ENCODE measurements around the gene NCAM2. TPM values are rescaled to one million over a fixed set of nuclear protein-coding genes. Genes with fewer than 3 reads are reported as not detected.

Gene NCAM2
- total and polyA plus RNA-seq, 2 donors (not counting 1 experiment from before 2014, with no cell fraction given): 0.13 TPM; not detected in 1

DNA sequence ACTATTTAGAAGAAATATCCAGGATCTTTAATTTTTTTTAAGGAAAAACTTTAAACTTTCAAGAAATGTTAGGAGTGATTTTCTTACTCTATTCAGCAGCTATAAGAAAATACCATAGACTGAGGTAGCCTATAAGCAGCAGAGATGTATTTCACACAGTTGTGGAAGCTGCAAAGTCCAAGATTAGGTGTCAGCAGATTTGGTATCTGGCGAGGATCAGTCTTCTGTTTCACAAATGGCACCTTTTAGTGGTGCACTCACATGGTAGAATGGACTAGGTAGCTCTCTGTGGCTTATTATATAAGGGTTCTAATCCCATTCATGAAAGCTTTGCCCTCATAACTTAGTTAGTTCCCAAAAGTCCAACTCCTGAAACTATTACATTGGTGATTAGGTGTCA, 207.4 kb downstream of the NCAM2 start:
- no peak overlapping the region for H3K27ac Mint-ChIP-seq
- no peaks in the 10 kb centered on the region for H3K27me3 Mint-ChIP-seq
- POLR2A ChIA-PET: no interaction called here
- TF ChIP-seq, protein P1, sequence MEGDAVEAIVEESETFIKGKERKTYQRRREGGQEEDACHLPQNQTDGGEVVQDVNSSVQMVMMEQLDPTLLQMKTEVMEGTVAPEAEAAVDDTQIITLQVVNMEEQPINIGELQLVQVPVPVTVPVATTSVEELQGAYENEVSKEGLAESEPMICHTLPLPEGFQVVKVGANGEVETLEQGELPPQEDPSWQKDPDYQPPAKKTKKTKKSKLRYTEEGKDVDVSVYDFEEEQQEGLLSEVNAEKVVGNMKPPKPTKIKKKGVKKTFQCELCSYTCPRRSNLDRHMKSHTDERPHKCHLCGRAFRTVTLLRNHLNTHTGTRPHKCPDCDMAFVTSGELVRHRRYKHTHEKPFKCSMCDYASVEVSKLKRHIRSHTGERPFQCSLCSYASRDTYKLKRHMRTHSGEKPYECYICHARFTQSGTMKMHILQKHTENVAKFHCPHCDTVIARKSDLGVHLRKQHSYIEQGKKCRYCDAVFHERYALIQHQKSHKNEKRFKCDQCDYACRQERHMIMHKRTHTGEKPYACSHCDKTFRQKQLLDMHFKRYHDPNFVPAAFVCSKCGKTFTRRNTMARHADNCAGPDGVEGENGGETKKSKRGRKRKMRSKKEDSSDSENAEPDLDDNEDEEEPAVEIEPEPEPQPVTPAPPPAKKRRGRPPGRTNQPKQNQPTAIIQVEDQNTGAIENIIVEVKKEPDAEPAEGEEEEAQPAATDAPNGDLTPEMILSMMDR (IDR thresholded peaks at IDR 0.05): no peak
- no peak for TF ChIP-seq EZH2 (IDR thresholded peaks at IDR 0.05; ENCODE audit: borderline replicate concordance, insufficient read depth, low read depth, low read length, poor library complexity, severe bottlenecking)
- Histone ChIP-seq H3K79me2 (ENCODE audit: control insufficient read depth, insufficient read depth, low read length) (no peaks in the 10 kb centered on the region), H3K36me3 (replicated peaks in 1 of 2; ENCODE audit: control extremely low read depth in 1 of 2, control insufficient read depth in 1 of 2, extremely low read depth in 1 of 2, insufficient read depth in 2 of 2, low read length in 1 of 2) (no peaks in the 10 kb centered on the region), H3K27me3 (replicated peaks in 1 of 4; ENCODE audit: control extremely low read depth in 1 of 4, control insufficient read depth in 3 of 4, insufficient read depth in 4 of 4, low read length in 3 of 4) (no peaks in the 10 kb centered on the region), H3K9me3 (ENCODE audit: control extremely low read depth in 1 of 3, control insufficient read depth in 2 of 3, insufficient read depth in 1 of 3, low read length in 2 of 3) (no peaks in the 10 kb centered on the region), H3K27ac (ENCODE audit: low read length in 2 of 2) (no peak overlapping the region), H3K4me3 (ENCODE audit: control extremely low read depth in 1 of 5, extremely low read depth in 1 of 5, insufficient read depth in 1 of 5, low read depth in 2 of 5, low read length in 4 of 5) (no peak overlapping the region), H2AFZ (ENCODE audit: insufficient read depth, low read depth, low read length, poor library complexity, severe bottlenecking) (no peak overlapping the region), H3K4me1 (ENCODE audit: control insufficient read depth in 2 of 2, insufficient read depth in 2 of 2, low read length in 2 of 2) (peaks cover 0 to 3% of the 10 kb centered on the region in 2 donors), H3K4me2 (replicated peaks; ENCODE audit: low read depth, low read length, poor library complexity, severe bottlenecking) (no peak overlapping the region), H4K20me1 (ENCODE audit: control insufficient read depth, insufficient read depth, low read length, poor library complexity, severe bottlenecking) (no peaks in the 10 kb centered on the region), H3K9ac (ENCODE audit: low read length) (no peak overlapping the region)
- no peak overlapping the region for H3K4me3 Mint-ChIP-seq
- no peaks in the 10 kb centered on the region for H3K9me3 Mint-ChIP-seq (ENCODE audit: insufficient read depth)
- peaks cover 7% of the 10 kb centered on the region for H3K4me1 Mint-ChIP-seq
- CTCF ChIA-PET: no interaction called here
- intact Hi-C loops (cut with micrococcal nuclease): no loop called here
- no peak for ATAC-seq (ENCODE audit: low read depth)
- DNase-seq: no peak
- 70% methylated on average over 1 of the region's 1 CpG for WGBS (ENCODE audit: insufficient coverage)

GRCh38 chr21:21210552-21210951, 212.3 kb downstream of the NCAM2 start:
- H3K27me3 ChIP-seq (replicated peaks in 1 of 4; ENCODE audit: control extremely low read depth in 1 of 4, control insufficient read depth in 3 of 4, insufficient read depth in 4 of 4, low read length in 3 of 4): no peaks in the 10 kb centered on the region
- intact Hi-C loops (cut with micrococcal nuclease): no loop called here
- H3K4me1 Mint-ChIP-seq: no peaks in the 10 kb centered on the region
- H3K4me1 ChIP-seq (ENCODE audit: control insufficient read depth in 2 of 2, insufficient read depth in 2 of 2, low read length in 2 of 2): no peaks in the 10 kb centered on the region
- no peaks in the 10 kb centered on the region for H3K9me3 ChIP-seq (ENCODE audit: control extremely low read depth in 1 of 3, control insufficient read depth in 2 of 3, insufficient read depth in 1 of 3, low read length in 2 of 3)
- no peaks in the 10 kb centered on the region for H4K20me1 ChIP-seq (ENCODE audit: control insufficient read depth, insufficient read depth, low read length, poor library complexity, severe bottlenecking)
- WGBS (ENCODE audit: insufficient coverage): 60% methylated on average over 1 of the region's 2 CpGs
- H3K27ac ChIP-seq (ENCODE audit: low read length in 2 of 2): no peak overlapping the region
- H3K4me3 Mint-ChIP-seq: no peak overlapping the region
- DNase-seq (no peak), ATAC-seq (ENCODE audit: low read depth) (no peak)
- H3K9me3 Mint-ChIP-seq (ENCODE audit: insufficient read depth): no peaks in the 10 kb centered on the region
- H2AFZ ChIP-seq (ENCODE audit: insufficient read depth, low read depth, low read length, poor library complexity, severe bottlenecking): no peak overlapping the region
- H3K79me2 ChIP-seq (ENCODE audit: control insufficient read depth, insufficient read depth, low read length): no peaks in the 10 kb centered on the region
- POLR2A ChIA-PET: no interaction called here
- no peak overlapping the region for H3K9ac ChIP-seq (ENCODE audit: low read length)
- TF ChIP-seq, protein P1 (IDR thresholded peaks at IDR 0.05): no peak
- no peak for TF ChIP-seq EZH2 (IDR thresholded peaks at IDR 0.05; ENCODE audit: borderline replicate concordance, insufficient read depth, low read depth, low read length, poor library complexity, severe bottlenecking)
- CTCF ChIA-PET: no interaction called here
- H3K4me3 ChIP-seq (ENCODE audit: control extremely low read depth in 1 of 5, extremely low read depth in 1 of 5, insufficient read depth in 1 of 5, low read depth in 2 of 5, low read length in 4 of 5): no peak overlapping the region
- H3K27me3 Mint-ChIP-seq: no peaks in the 10 kb centered on the region
- H3K4me2 ChIP-seq (replicated peaks; ENCODE audit: low read depth, low read length, poor library complexity, severe bottlenecking): no peak overlapping the region
- H3K36me3 ChIP-seq (replicated peaks in 1 of 2; ENCODE audit: control extremely low read depth in 1 of 2, control insufficient read depth in 1 of 2, extremely low read depth in 1 of 2, insufficient read depth in 2 of 2, low read length in 1 of 2): no peaks in the 10 kb centered on the region
- H3K27ac Mint-ChIP-seq: no peak overlapping the region
